Measurements from ENCODE around the gene GNAZ.

The GNAZ gene

DNA sequence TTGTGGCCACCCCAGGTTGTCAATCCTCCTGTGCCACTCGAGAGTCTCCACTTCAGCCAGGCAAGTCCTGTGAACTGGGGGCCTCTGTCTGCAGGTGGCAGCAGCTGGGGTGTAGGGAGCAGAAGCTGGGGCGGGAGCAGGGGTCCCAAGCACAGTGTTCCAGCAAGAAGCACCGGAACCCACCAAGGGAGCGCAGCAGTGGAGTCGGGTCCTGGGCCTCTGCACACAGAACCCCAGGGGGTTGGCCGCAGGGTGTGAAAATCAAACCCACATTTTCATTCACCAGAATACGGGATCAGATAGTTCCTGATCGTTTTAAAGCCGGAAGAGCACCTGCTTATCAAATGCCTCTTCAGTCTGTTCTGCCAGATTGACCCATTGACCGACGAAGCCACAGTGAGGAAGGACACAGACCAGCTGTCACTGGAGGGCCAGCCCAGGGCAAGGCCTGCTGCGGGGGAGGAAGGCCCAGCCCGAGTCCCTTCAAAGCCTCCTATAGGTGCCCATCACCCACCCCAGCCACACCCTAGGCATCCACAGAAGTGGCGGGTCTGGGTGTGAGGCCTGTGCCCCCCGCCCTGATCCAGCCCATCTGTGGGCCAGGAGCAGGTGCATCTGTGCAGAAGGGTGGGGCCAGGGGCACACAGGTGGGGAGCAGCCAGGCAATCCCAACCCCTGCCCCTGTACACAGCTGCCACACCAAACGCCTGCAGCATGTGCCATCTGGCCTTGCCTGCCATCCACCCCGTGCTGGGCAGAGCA is 37.3 kb downstream of the GNAZ start:
- DNase-seq (ENCODE audit: low spot score), result no peak

DNA sequence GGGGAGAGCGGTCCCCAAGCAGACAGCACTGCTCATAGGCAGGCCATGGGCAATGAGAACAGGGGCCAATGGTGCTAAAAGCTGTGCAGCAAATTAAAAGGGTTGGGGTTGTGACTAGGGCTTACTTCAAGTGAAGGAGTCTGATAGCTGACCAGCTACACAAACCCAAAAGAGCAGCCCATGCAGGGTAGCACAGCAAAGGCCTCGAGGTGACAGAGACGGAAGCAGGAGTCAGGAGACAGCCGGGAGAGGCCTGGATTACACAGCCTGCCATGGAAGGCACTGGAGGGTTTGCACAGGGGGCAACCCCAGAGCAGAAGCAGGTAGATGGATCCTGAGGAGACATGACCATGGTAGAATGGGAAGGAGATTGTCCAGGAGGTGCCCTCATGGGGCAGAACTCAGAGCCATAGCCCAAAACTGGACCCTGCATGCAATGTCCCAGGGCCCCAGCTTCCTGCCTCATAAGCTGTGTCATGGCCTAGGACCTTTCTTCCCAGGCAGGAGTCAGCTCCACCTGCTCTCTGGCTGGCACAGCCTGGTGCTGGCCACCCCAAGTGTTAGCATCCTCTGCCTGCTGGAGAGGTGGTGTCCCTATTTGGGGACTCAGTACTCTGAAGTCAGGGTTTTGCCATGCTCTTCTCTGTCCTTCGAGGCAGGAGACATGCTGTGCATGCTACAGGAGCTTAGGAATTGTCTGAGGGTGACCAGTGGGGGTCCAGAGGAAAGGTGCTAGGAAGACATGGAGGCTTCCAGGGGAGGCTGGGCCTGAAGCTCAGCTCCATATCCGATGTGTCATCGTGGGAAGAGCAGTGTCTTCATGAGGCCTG is 38.1 kb downstream of the GNAZ start:
- no peak for DNase-seq (ENCODE audit: low spot score)

DNA sequence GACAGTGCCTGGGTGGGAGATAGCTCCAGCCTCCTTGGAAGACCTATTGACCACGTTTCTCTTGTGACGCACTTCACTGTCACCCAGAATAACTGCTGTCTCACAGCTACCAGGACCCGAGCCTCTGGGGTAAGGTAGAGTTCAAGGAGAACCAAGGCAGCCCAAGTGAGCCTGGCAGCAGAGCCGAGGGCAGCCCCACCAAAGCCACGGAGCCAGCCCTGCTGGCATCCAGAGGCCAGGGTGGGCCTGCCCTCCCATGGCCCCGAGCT is 38.7 kb downstream of the GNAZ start:
- no peak for DNase-seq (ENCODE audit: low spot score)

DNA sequence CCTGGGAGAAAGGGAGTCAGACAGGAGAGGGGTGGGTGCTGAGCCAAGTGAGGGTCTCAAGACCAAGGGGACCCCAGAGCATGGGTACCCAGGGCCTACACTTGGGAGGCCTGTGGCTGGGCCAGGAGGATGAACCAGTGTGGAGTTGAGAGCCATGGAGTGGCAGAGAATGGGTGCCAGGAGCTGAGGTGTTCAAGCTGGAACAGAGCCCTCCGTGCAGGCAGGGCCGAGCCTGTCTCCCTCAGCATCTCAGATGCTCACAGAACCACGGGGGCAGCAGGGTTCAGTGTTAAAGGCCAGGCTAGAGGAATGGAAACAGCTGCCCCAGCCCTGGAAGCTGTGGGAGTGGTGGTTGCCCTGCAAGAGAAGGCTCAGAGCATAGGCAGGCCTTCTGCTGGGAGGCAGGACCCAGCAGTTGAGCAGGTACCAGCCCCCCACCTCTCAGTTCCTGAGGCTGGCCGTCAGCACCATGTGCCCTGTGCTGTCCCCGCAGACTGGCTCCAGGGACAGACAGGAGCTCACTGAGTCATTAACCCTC is 39.2 kb downstream of the GNAZ start:
- no peak for DNase-seq (ENCODE audit: low spot score)

DNA sequence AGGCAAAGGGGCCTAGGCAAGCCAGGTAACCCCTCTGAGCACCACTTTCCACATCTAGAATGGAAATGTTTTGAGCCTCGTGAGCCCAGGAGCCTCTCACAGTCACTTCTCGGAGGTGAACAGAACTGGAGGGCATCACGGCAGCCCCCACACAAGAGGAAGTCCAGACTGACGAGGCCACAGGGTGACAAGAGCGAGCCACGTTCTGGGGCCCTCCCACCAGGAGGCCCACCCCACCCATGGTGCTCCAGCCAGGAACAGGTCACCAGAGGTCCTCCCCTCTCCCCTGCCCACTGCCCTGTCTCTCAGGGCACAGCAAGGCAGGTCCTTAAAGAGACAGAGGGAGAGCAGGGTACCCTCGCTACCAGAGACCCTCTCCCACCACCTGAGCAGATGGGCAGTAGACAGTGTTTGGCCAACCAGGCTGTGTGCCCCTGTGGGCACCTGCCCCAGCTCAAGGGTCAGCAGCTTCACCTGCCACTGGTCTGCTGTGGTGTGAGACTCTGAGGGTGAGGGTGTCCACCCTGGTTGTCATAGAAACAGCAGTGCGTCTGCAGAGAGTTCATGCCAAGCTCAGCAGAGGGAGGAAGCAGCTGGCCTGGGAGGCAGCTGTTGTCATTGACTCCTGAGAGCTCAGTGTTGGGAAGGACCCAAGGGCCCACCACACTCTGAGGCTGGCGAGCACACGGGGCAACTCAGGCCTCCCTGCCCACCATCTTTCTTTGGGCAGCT is 40.0 kb downstream of the GNAZ start:
- no peak for DNase-seq (ENCODE audit: low spot score)

DNA sequence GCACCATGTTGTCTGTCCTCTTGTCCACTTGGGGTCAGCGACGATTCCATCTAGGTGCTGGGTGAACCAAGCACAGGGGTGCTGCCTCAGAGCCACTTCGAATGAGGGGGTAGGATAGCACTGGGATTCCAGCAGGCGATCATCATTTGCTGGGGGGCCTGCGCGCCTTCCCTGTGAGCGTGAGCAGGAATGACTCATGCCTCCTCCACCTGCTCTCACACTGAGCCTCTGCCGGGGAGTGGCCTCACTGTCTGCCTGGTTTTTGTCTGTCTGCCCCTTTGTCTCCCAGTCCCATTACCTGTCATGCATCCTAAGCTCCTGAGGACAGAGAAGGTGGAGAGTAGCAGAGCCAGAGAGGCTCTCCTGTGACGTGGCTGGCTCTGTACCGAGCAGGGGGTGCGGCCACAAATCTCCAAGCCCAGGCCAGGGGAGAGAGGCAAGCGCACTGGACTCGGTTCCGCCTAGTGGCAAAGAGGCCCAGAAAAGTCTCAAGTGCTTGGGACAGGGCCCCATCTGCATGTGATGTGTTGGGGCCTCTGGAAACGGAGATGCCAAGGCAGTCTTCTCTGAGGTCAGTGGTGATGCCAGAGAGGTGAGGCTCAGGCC is 40.7 kb downstream of the GNAZ start:
- no peak for DNase-seq (ENCODE audit: low spot score)

DNA sequence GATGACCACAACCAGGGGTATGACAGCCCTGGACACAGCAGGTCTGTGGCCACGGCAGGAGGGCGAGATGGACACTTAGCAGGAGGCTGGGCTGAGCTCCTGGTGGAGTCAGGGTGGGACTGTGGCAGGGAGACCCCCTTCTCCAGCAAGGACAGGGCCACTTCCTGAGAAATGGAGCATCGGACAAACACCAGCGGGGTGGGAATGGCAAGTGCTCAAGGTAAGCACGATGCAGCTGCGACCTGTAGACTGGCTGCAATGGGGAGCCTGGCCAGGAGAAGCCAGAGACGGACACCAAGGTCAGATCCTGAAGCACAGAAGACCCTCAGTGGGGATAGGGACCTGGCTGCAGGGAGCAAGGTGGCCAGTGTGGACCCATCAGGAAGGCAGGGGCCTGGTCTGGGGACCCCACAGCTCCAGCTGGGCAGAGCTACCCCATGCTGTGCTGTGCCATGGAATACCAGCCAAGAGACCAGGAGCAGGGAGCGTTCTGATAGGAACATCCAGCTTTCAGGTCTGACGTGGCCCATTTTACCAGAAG is 42.2 kb downstream of the GNAZ start:
- no peak for DNase-seq (ENCODE audit: low spot score)

DNA sequence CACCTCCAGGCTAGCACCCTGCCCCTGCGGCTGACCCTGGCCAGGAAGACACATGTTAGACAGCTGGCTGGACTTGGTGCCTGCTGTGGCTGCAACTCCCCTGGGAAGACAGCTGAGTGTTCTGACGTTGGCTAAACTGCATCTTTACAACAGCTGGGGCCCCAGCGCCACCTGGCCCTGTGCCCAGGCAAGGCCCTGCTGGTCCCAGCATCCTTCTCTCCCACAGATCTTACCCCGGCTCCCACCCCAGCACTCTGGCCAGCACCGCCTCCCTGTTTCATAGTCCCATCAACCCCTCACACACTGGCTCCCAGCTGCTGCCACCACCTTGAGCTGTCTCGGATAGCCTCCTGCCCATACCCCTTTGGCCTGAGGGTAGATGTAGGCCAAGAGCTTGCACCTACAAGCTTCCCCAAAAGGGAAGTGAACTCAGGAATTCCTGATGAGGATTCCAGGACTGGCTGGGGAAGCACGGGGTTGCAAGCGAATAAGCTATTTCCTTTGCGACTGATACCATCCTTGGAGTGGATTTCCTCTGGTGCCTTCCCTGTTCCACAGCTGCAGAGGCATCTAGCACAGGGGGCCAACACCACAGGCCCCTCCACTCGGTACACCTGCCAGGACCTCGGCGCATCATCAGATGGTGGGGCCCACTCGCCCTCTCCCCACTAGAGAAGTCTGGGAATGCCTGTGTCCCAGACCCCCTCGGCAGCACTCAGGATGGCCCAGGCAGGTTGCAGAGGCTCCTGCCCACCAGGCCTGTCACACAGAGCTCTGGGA is 42.9 kb downstream of the GNAZ start:
- DNase-seq (ENCODE audit: low spot score), result no peak

DNA sequence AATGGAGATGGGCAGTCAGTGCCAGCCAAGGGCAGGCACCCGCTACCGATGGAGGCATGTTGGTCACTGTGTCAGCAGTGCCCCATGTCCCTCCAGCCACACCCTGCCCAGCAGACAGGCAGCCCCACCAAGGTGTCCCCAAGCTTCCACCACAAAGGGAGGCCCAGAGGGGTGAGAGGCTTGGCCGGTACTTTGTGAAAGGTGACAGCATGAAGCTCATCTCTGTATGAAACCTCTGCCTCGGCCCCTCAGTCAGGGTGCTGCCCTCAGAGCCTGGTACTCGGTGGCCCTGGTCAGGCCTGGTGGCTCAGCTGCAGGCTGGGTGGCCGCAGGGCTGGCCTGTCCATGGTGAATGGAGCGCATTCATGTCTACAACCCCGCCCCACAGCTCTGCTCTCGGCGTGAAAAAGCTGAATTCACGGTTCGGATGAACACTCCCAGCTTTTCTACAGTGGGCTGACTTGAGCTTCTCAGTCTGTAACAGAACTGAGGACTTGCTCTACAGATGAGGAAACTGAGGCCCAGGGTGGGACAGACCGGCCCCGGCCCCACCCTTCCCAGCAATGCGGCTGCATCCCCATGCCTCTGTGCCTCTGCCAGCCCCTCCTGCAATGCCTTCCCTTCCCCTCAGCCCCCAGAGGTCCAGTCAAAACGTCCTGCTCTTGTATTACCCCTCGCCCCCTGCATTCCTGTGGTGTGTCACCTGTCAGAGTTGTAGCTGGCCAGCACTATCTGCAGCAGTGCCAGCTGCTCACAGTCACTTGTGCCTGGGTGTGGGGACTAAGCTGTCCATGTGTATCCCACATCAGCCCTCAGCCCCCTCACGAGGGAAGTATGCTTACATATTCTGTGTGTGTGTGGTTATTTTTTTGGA is 43.8 kb downstream of the GNAZ start:
- DNase-seq (ENCODE audit: low spot score), result no peak

DNA sequence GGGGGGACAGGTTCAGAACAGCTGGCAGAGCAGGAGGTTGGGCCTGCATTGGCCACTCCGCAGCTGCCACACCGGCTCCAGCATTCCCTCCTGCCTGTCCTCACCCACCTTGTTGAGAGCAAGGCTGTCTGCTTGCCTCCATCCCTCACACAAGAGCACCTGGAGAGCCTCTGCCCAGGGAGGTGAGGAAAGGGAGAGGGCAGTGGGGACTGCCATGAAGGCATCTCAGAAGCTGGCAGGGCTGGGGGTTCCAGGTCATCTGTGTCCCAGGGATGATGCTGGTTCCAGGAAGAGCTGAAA is 44.4 kb downstream of the GNAZ start:
- no peak for DNase-seq (ENCODE audit: low spot score)

DNA sequence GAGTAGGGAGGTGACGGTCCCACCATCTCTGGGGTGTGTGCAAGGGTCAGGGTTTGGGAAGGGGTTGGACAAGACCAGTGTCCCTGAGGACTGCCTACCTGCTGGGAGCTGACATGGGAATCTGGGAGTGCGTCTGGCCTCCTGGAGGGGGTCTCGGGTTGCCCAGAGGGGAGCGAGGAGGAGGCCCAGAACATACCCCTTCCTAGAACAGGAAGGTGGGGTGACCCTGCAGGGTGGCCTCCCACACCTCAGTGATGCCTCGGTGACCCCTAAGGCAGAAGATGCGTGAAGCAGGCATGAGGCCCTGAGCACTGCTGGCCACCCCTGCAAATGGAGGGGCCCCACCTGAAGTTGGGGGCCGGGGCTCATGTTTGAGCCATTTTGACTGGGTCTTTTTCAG is 45.0 kb downstream of the GNAZ start:
- DNase-seq (ENCODE audit: low spot score), result no peak

DNA sequence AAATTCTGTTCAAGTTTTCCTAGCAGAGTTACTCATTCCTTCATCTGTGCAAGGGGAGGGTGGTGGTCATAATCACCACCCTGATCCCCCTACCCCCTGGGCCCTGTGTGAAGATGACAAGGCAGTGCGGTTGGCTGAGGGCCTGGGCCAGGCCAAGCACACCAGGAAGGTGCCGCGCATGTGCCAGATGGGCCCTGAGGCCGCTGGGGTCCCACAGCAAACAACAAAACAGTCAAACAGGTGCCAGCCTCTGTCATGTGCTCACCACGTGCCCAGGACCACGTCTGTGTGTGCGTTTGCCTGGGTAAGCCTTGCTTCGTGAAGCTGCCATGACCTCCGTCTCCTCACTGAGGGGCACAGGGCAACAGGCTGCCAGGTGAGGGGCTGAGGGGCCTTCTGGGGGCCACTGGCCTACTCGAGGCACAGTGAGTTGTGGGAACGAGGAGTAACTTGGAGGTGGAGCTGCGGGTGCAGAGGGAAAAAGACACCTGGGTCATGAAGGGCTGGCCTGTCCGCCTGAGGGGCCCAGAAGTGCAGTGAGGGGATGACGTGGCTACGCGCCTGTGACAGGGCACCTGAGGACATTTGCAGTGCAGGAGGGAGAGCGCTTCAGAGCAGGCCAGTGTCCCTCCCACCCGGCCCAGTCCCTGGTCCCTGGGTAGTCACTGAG is 45.6 kb downstream of the GNAZ start:
- no peak for DNase-seq (ENCODE audit: low spot score)

DNA sequence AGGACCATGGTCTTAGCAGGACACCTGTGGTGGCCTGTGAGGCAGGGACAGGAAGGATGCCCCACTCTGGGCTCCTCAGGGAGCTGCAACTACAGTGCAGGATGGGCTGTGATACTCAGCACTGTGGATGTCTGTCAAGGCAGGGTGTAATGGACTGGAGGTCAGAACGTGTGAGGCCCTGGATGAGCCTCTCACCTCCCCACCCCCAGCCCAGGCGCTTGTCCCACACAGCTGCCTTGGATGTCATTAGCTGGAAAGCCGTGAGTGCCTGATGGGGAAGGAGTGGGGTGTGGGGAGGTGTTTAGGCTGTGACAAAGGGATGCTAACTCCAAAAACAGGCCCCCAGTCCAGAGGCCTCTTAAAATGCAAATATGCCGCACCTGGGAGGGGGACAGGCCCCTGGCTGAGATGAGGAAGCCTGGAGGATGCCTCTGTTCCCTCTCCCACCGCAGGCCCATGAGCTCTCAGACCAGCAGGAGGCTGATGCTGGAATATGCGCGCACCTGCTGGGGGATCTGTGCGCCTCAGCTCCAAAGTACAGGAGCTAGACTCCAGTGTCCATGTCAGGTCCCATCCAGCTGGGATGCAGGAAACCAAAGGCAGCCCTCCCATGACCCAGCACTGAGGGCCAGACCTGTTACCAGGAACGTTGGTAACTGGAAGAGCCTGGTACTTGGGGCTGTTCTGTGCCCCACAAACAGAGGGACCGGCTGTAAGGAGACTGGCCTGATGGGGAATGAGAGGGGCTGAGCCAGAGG is 46.4 kb downstream of the GNAZ start:
- no peak for DNase-seq (ENCODE audit: low spot score)

DNA sequence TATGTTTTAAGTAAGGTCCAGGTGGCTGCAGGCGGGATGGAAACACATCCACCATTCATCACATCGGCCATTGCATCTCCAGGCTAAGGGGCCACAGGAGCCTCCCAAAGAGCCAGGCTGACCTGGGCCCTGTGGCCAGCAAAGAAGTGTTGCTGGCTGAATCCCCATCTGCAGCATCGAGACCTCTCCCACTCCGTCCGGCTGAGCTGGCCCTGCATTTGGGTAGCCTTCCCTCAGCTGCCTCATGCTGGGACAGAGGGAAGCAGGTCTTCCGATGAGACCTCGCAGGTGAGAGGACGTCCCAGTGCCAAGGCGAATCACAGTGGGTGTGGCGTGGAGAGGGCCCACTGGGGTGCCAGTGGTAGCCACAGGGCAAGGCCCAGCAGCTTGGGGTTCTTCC is 47.0 kb downstream of the GNAZ start:
- DNase-seq (ENCODE audit: low spot score), result no peak

DNA sequence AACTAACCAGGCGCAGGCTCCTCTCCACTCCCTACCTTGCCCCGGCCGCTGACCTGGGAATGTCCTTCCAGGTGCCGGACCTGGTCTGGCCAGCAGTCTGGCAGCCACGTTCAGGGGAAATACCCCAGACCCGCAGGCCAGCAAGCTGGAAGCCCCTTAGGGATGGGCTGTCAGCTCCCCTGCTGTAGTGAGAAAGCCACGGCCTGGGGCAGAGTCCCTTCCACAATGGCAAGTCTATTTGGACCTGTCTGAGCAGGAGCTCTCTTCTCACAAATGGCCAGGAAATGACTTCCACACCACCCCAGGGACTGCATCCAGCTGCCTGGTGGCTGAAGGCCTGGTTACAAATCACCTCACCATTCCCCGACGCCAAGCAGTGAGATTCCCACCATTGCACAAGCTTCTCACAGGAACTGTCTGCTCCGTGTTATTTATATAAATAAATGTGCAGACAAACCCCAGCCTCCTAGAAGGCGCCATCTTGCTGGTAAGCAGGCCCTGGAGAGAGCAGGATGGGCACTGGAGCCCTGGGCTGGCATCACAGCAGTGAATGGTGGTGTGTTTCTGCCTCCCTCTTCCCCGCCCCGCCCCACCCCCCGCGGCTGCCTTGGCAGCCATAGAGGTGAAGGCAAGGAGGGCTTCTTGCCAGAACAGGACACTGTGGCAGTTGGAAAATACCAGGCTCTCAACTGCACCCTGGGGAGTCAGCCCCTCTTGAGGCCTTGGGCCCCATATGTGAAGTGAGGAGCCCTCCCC is 47.8 kb downstream of the GNAZ start:
- no peak for DNase-seq (ENCODE audit: low spot score)

DNA sequence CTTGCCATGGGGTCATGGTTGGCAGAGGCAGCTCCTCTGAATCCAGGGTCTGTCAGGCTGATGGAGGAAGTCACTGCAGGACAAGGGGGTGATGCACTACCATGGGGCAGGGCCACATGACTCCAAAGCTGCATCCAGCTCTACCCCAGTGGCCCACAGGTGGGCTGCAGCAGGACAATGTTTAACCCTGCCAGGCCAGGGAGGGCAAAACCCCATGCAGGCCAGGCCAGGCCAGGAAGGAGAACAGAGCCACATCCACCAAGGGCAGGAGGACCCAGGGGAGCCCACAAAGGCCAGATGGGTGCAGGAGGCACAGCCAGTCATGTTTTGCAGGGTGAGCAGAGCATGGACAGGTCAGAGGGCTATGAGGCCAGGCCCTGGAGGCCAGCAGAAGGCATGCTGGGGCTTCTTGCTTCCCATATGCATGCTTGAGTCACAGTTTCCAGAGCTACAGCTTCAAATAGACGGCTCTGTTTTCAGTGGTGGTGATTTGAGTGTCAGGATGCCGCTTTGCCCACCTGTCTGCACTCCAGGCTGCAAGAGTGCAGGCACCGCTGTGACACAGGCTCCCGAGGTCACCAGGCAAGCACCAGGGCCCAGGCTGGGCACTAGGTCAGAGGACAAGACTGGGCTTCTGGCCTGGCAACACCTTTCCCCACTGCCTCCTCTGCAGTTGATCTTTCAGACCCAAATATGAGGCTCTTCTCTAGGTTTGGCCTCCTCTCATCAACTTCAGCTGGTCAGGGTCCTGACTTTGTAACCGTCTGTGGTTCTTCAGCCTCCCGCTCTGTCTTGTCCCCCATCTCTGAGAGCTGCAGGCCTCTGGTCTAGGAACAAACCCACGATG is 48.6 kb downstream of the GNAZ start:
- no peak for DNase-seq (ENCODE audit: low spot score)

Data from AG08395 (cell line).